Stimulated activated CD4-positive, alpha-beta T cell treated with anti-CD3 and anti-CD28 coated beads, Interleukin-15, amount 100 ng/mL, for 24 hours (primary cell): ENCODE measurements around the gene RND2.

Source experiments
- DNase-seq: peaks from one replicate; pipeline ENCODE4 v3.0.0-alpha.2; 2020

RND2 gene

GRCh38 chr17:43006639-43007551 is 18.1 kb upstream of the RND2 start, which contains the start of gene IFI35:
Gene IFI35 (plus strand): TSS chr17:43006784. CDS start chr17:43006948, 164 bp downstream.
- DNase-seq: peak; percentile 90

GRCh38 chr17:43010667-43011308 is 14.2 kb upstream of the RND2 start:
- DNase-seq: no peak

- no peak for DNase-seq
Observed at GRCh38 chr17:43011728-43012472, 13.1 kb upstream of the RND2 start.

GRCh38 chr17:43013296-43013695 is 11.7 kb upstream of the RND2 start:
- DNase-seq: no peak

GRCh38 chr17:43014020-43014648 is 10.9 kb upstream of the RND2 start:
- no peak for DNase-seq

- DNase-seq: no peak
Observed at GRCh38 chr17:43014649-43015542, 10.1 kb upstream of the RND2 start.

- no peak for DNase-seq
Observed at GRCh38 chr17:43015579-43015978, 9.5 kb upstream of the RND2 start.

- no peak for DNase-seq
Observed at GRCh38 chr17:43016216-43016615, 8.8 kb upstream of the RND2 start.

- no peak for DNase-seq
Observed at GRCh38 chr17:43018008-43018853, 6.8 kb upstream of the RND2 start.

GRCh38 chr17:43018932-43019331 is 6.1 kb upstream of the RND2 start:
- no peak for DNase-seq

GRCh38 chr17:43019418-43019817 is 5.6 kb upstream of the RND2 start:
- DNase-seq: no peak

GRCh38 chr17:43020030-43020621 is 4.9 kb upstream of the RND2 start:
- DNase-seq: no peak

- peak; percentile 39 for DNase-seq
Observed at GRCh38 chr17:43020789-43021740, 4.0 kb upstream of the RND2 start.

GRCh38 chr17:43021741-43022512 is 3.1 kb upstream of the RND2 start, which contains the start of gene VAT1:
Gene VAT1 (minus strand): TSS chr17:43022385. CDS start chr17:43022322, 63 bp downstream.
- peak; percentile 79 for DNase-seq

- DNase-seq: no peak
Observed at GRCh38 chr17:43025290-43025657, 243 bp downstream of the RND2 start.

GRCh38 chr17:43025766-43026537 is 921 bp downstream of the RND2 start:
- DNase-seq: no peak

- no peak for DNase-seq
Observed at GRCh38 chr17:43026595-43026994, 1.6 kb downstream of the RND2 start.
